Panc1 (cell line): ENCODE results near the gene CTNNA1. TPM values are rescaled to one million over a fixed set of nuclear protein-coding genes. Genes with fewer than 3 reads are reported as not detected.

Experiments
- ATAC-seq: fragments of 200-7000 bp; cut with Tn5 transposase; 2 replicates; pipeline ENCODE4 v1.9.1; 2020; ENCODE audit warnings: mild to moderate bottlenecking, moderate library complexity
- BruUV-seq: library from RNA; stranded (reverse); fragments of 400-500 nt; replicated peaks from 2 replicates; lab custom pipeline; 2021; lab: Mats Ljungman, UMichigan
- CTCF ChIA-PET: fragments of 300-600 bp; sonication (Branson Sonifier 250); formaldehyde crosslinking; loops from one replicate; lab custom pipeline; 2022; ENCODE audit warnings: antibody characterized with exemption; lab: Charles Lee
- POLR2A ChIA-PET: fragments of 300-600 bp; sonication (Branson Sonifier 250); formaldehyde crosslinking; loops from one replicate; lab custom pipeline; 2022; ENCODE audit warnings: antibody characterized with exemption; lab: Charles Lee
- DNase-seq: peaks from one replicate; pipeline ENCODE4 v3.0.0-alpha.2; 2010; ENCODE audit warnings: low read depth, low spot score
- H3K27ac ChIP-seq: 2 replicates; pipeline ENCODE4 v1.5.1; 2011; ENCODE audit warnings: mild to moderate bottlenecking, low read length, inconsistent platforms
- H3K27me3 ChIP-seq: fragments of 200-500 bp; sonication (Bioruptor generic); 2 replicates; pipeline ENCODE4 v1.6.0; 2014; ENCODE audit warnings: low read length, inconsistent platforms; ENCODE audit not compliant: control insufficient read depth, insufficient read depth
- H3K36me3 ChIP-seq: fragments of 200-500 bp; sonication (Bioruptor generic); 2 replicates; pipeline ENCODE4 v1.5.1; 2014; ENCODE audit warnings: inconsistent platforms, mild to moderate bottlenecking, low read length, moderate library complexity; ENCODE audit not compliant: control insufficient read depth, insufficient read depth
- H3K4me1 ChIP-seq: 2 replicates; pipeline ENCODE4 v1.5.1; 2011; ENCODE audit warnings: inconsistent platforms, mild to moderate bottlenecking, low read length, moderate library complexity; ENCODE audit not compliant: control insufficient read depth, insufficient read depth
- H3K4me3 ChIP-seq, 2 experiments: 2 replicates each; pipeline ENCODE4 v1.5.1; 2011 to 2012; ENCODE audit warnings: low read depth in 2 of 2, low read length in 2 of 2, mild to moderate bottlenecking in 2 of 2, inconsistent platforms in 1 of 2, moderate library complexity in 1 of 2
- H3K9me3 ChIP-seq: fragments of 200-500 bp; sonication (Bioruptor generic); 2 replicates; pipeline ENCODE4 v1.5.1; 2014; ENCODE audit warnings: low read depth, mild to moderate bottlenecking, inconsistent platforms, low read length, moderate library complexity; ENCODE audit not compliant: control insufficient read depth, insufficient read depth
- CTCF ChIP-seq: fragments of 450-650 bp; IDR thresholded peaks from 2 replicates; pipeline ENCODE4 v1.5.1; 2017; ENCODE audit warnings: mild to moderate bottlenecking
- POLR2AphosphoS5 ChIP-seq: IDR thresholded peaks from 2 replicates; pipeline ENCODE4 v1.6.1; 2012; ENCODE audit warnings: mild to moderate bottlenecking, low read depth, low read length, moderate library complexity
- SIN3A ChIP-seq: IDR thresholded peaks from 2 replicates; pipeline ENCODE4 v1.6.1; 2012; ENCODE audit warnings: low read depth, mild to moderate bottlenecking, low read length, moderate library complexity, borderline replicate concordance; ENCODE audit not compliant: insufficient read depth
- TCF7L2 ChIP-seq: IDR thresholded peaks from 2 replicates; pipeline ENCODE4 v1.6.1; 2011; ENCODE audit warnings: mild to moderate bottlenecking, low read depth, low read length, inconsistent platforms
- in situ Hi-C: cut with HindIII; loops from 2 replicates; pipeline ENCODE4 v1.10.0; 2016; ENCODE audit warnings: low sequenced_read_pairs, low pct_unique_long_range_greater_than_20kb
- intact Hi-C: fragments of 100-400 bp; cut with micrococcal nuclease; formaldehyde crosslinking; loops from one replicate; pipeline ENCODE4 v1.10.0; 2022; ENCODE audit not compliant: unreplicated experiment
- total RNA-seq: library from RNA; stranded (reverse); gene quantifications from one replicate; pipeline ENCODE4 v1.2.1, GENCODE V29; 2021; ENCODE audit not compliant: unreplicated experiment
- TF ChIP-seq, protein P1 (sequence below), 2 experiments: IDR thresholded peaks; 2 replicates each; pipeline ENCODE4 v1.6.1; 2011 to 2012; ENCODE audit warnings: low read depth in 2 of 2, control low read depth in 1 of 2, low read length in 1 of 2, mild to moderate bottlenecking in 1 of 2, moderate library complexity in 1 of 2; ENCODE audit not compliant: insufficient read depth in 1 of 2

The CTNNA1 gene
- total RNA-seq, 1 experiment from 2014 or later: 298 TPM

- Histone ChIP-seq H3K4me1 (no peaks in the 10 kb centered on the region), H3K36me3 (peaks cover 16% of the 10 kb centered on the region), H3K27me3 (no peaks in the 10 kb centered on the region), H3K4me3 (no peak overlapping the region), H3K9me3 (no peaks in the 10 kb centered on the region), H3K27ac (no peak overlapping the region)
- TF ChIP-seq, protein P1, sequence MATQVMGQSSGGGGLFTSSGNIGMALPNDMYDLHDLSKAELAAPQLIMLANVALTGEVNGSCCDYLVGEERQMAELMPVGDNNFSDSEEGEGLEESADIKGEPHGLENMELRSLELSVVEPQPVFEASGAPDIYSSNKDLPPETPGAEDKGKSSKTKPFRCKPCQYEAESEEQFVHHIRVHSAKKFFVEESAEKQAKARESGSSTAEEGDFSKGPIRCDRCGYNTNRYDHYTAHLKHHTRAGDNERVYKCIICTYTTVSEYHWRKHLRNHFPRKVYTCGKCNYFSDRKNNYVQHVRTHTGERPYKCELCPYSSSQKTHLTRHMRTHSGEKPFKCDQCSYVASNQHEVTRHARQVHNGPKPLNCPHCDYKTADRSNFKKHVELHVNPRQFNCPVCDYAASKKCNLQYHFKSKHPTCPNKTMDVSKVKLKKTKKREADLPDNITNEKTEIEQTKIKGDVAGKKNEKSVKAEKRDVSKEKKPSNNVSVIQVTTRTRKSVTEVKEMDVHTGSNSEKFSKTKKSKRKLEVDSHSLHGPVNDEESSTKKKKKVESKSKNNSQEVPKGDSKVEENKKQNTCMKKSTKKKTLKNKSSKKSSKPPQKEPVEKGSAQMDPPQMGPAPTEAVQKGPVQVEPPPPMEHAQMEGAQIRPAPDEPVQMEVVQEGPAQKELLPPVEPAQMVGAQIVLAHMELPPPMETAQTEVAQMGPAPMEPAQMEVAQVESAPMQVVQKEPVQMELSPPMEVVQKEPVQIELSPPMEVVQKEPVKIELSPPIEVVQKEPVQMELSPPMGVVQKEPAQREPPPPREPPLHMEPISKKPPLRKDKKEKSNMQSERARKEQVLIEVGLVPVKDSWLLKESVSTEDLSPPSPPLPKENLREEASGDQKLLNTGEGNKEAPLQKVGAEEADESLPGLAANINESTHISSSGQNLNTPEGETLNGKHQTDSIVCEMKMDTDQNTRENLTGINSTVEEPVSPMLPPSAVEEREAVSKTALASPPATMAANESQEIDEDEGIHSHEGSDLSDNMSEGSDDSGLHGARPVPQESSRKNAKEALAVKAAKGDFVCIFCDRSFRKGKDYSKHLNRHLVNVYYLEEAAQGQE (IDR thresholded peaks at IDR 0.05; ENCODE audit: insufficient read depth in 1 of 2, low read depth in 2 of 2, low read length in 1 of 2): no peak
- TF ChIP-seq CTCF: no peak
- TF ChIP-seq POLR2AphosphoS5: no peak
- TF ChIP-seq TCF7L2: no peak
- TF ChIP-seq SIN3A: no peak
- ChIA-PET POLR2A (no interaction called here), CTCF (no interaction called here)
- DNase-seq: no peak
- in situ Hi-C loops: no loop called here
- no peak for ATAC-seq
- intact Hi-C loops: no loop called here
- no TSS peak for BruUV-seq
These were observed 173.0 kb downstream of the CTNNA1 start for GRCh38 chr5:138926257-138926656.

DNA sequence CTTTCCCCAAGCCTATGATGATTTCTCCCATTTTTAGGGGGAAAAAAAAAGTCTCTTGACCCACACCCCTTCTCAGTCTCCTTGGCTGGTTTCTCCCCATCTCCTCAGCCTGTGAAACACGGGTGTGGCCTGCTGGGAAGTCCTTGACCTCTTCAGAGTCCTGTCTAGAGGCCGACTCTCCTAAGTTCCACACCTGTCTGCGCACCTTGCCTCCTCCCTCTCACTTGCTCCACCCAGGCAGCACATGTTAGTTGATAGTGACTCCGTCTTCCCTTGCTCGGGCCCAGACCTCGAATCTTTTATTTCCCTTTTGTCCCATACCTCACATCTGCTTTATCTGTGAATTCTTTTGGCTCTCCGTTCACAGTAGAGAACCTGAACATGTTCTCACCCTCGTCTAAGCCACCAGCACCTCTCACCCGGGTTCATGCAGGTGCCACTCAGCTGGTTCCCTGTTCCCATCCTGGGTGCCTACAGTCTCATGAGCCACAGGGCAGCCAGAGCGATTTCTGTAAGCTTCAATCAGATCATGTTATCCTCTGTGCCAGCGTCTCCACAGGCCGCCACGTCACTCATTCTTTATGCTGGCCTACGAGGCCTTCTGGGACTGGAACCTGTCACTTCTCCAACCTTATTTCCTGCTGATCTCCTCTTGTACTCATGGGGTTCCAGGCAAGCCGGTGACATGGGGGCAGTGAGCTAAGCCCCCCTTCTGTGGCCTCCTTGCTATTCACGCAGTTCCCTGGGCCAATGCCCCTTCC is 173.6 kb downstream of the CTNNA1 start:
- in situ Hi-C loops: no loop called here
- no peak for ATAC-seq
- TF ChIP-seq SIN3A (no peak), TCF7L2 (no peak), POLR2AphosphoS5 (no peak)
- H3K4me1 ChIP-seq: no peaks in the 10 kb centered on the region
- intact Hi-C loops: no loop called here
- no peaks in the 10 kb centered on the region for H3K27me3 ChIP-seq
- BruUV-seq: no TSS peak
- DNase-seq: no peak
- ChIA-PET CTCF (no interaction called here), POLR2A (no interaction called here)
- no peak overlapping the region for H3K27ac ChIP-seq
- H3K36me3 ChIP-seq: peaks cover 22% of the 10 kb centered on the region
- no peak overlapping the region for H3K4me3 ChIP-seq
- H3K9me3 ChIP-seq: no peaks in the 10 kb centered on the region

DNA sequence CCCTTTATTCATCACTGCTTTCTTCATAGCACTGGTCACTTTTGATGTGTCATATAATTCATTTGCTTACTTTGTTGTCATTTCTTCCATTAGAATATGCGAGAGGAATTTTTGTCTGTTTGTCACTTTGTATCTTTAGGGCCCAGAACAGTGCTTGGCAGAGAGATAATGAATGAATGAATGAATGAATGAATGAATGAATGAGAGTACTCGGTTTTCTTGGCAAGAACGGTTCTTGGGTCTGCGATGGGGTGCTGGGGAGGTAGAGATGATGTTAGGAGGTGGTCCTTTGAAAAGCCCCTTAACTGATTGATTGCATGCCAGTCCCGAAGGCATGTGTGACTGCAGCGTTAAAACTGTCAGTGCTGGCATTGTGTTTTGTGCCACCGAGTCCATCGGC is 174.3 kb downstream of the CTNNA1 start:
- ChIA-PET POLR2A (no interaction called here), CTCF (no interaction called here)
- peaks cover 25% of the 10 kb centered on the region for H3K36me3 ChIP-seq
- no TSS peak for BruUV-seq
- H3K4me3 ChIP-seq: no peak overlapping the region
- DNase-seq: no peak
- ATAC-seq: no peak
- H3K27ac ChIP-seq: no peak overlapping the region
- no peak for TF ChIP-seq SIN3A
- TF ChIP-seq POLR2AphosphoS5: no peak
- TF ChIP-seq CTCF: no peak
- TF ChIP-seq, protein P1 (IDR thresholded peaks at IDR 0.05; ENCODE audit: insufficient read depth in 1 of 2, low read depth in 2 of 2, low read length in 1 of 2): no peak
- TF ChIP-seq TCF7L2: no peak
- H3K4me1 ChIP-seq: no peaks in the 10 kb centered on the region
- H3K27me3 ChIP-seq: no peaks in the 10 kb centered on the region
- intact Hi-C loops: no loop called here
- in situ Hi-C loops: no loop called here
- no peaks in the 10 kb centered on the region for H3K9me3 ChIP-seq
